Neural cell (in vitro differentiated cells): ENCODE data around the gene SRSF1. TPM values are rescaled to one million over a fixed set of nuclear protein-coding genes. Genes with fewer than 3 reads are reported as not detected.
A peak's percentile ranks its signal among the peaks of the same experiment; 100 is the strongest.

ENCODE experiments used
- H2AFZ ChIP-seq: fragments of 200-600, 300-800 bp; sonication (generic), shearing (Covaris generic); 2 replicates; pipeline ENCODE4 v1.6.0; 2014; ENCODE audit warnings: low read depth, mild to moderate bottlenecking, antibody characterized with exemption, low read length, moderate library complexity
- H3F3A ChIP-seq: fragments of 200-600 bp; shearing (Covaris generic); 2 replicates; pipeline ENCODE4 v1.6.1; 2016; ENCODE audit warnings: mild to moderate bottlenecking, moderate library complexity, mixed read lengths, antibody characterized with exemption, low read length; ENCODE audit not compliant: insufficient read depth, poor library complexity, severe bottlenecking
- H3K27ac ChIP-seq: fragments of 200-600, 300-800 bp; sonication (generic), shearing (Covaris generic); 2 replicates; pipeline ENCODE4 v1.5.1; 2014; ENCODE audit warnings: mild to moderate bottlenecking, low read length, moderate library complexity
- H3K27me3 ChIP-seq: fragments of 300-800, 200-600 bp; sonication (generic), shearing (Covaris generic); 2 replicates; pipeline ENCODE4 v1.6.0; 2014; ENCODE audit warnings: mild to moderate bottlenecking, low read depth, low read length, moderate library complexity; ENCODE audit not compliant: insufficient read depth
- H3K36me3 ChIP-seq: fragments of 300-800, 200-600 bp; sonication (generic), shearing (Covaris generic); 2 replicates; pipeline ENCODE4 v1.5.1; 2014; ENCODE audit warnings: mild to moderate bottlenecking, antibody characterized with exemption, low read length, moderate library complexity; ENCODE audit not compliant: insufficient read depth
- H3K4me2 ChIP-seq: fragments of 300-800, 200-600 bp; sonication (generic), shearing (Covaris generic); 2 replicates; pipeline ENCODE4 v1.6.0; 2014; ENCODE audit warnings: mild to moderate bottlenecking, low read length
- H3K4me3 ChIP-seq: fragments of 300-800, 200-600 bp; sonication (generic), shearing (Covaris generic); 2 replicates; pipeline ENCODE4 v1.5.1; 2014; ENCODE audit warnings: mild to moderate bottlenecking, low read length, moderate library complexity
- H3K79me2 ChIP-seq: fragments of 200-600 bp; shearing (Covaris generic); replicated peaks from 2 replicates; pipeline ENCODE4 v1.6.0; 2014; ENCODE audit warnings: mild to moderate bottlenecking, low read length, moderate library complexity; ENCODE audit not compliant: insufficient read depth
- H3K9ac ChIP-seq: fragments of 300-800, 200-600 bp; sonication (generic), shearing (Covaris generic); 2 replicates; pipeline ENCODE4 v1.6.1; 2016; ENCODE audit warnings: mild to moderate bottlenecking, low read length, mixed read lengths
- H3K9me2 ChIP-seq: fragments of 200-600 bp; shearing (Covaris generic); 2 replicates; pipeline ENCODE4 v1.6.1; 2016; ENCODE audit warnings: mild to moderate bottlenecking, low read length, mixed read lengths; ENCODE audit not compliant: insufficient read depth
- H3K9me3 ChIP-seq: fragments of 200-600, 300-800 bp; sonication (generic), shearing (Covaris generic); 2 replicates; pipeline ENCODE4 v1.6.1; 2016; ENCODE audit warnings: mild to moderate bottlenecking, mixed run types, low read length, moderate library complexity, mixed read lengths
- H4K20me1 ChIP-seq: fragments of 200-600 bp; shearing (Covaris generic); 2 replicates; pipeline ENCODE4 v1.6.1; 2016; ENCODE audit warnings: mild to moderate bottlenecking, mixed run types; ENCODE audit not compliant: insufficient read depth
- EP300 ChIP-seq: fragments of 450-650 bp; conservative IDR thresholded peaks from 2 replicates; pipeline ENCODE4 v1.6.1; 2014; ENCODE audit warnings: antibody characterized with exemption, mild to moderate bottlenecking, moderate library complexity; ENCODE audit not compliant: poor library complexity, severe bottlenecking
- EZH2 ChIP-seq: fragments of 200-600, 300-800 bp; shearing (Covaris generic), sonication (generic); IDR thresholded peaks from 2 replicates; pipeline ENCODE4 v1.6.1; 2014; ENCODE audit warnings: antibody characterized with exemption, low read length, borderline replicate concordance, mild to moderate bottlenecking; ENCODE audit not compliant: insufficient read depth, poor library complexity, severe bottlenecking
- MXI1 ChIP-seq: fragments of 450-650 bp; conservative IDR thresholded peaks from 2 replicates; pipeline ENCODE4 v1.6.1; 2014; ENCODE audit warnings: antibody characterized with exemption, mild to moderate bottlenecking; ENCODE audit not compliant: poor library complexity, severe bottlenecking
- POLR2AphosphoS5 ChIP-seq: IDR thresholded peaks from 2 replicates; pipeline ENCODE4 v1.6.1; 2012
- RAD21 ChIP-seq: fragments of 450-650 bp; conservative IDR thresholded peaks from 2 replicates; pipeline ENCODE4 v1.6.1; 2014; ENCODE audit warnings: antibody characterized with exemption, mild to moderate bottlenecking, moderate library complexity
- SMC3 ChIP-seq: fragments of 450-650 bp; conservative IDR thresholded peaks from 2 replicates; pipeline ENCODE4 v1.6.1; 2014; ENCODE audit warnings: antibody characterized with exemption, mild to moderate bottlenecking, moderate library complexity; ENCODE audit not compliant: poor library complexity
- TAF1 ChIP-seq: IDR thresholded peaks from 2 replicates; pipeline ENCODE4 v1.6.1; 2012; ENCODE audit warnings: low read depth
- polyA plus RNA-seq: library from polyadenylated mRNA; depleted of rRNA; stranded (reverse); fragments of >200 nt; gene quantifications from 2 replicates; pipeline ENCODE4 v1.2.3, GENCODE V29; 2014
- TF ChIP-seq, protein P1 (sequence below): IDR thresholded peaks from 2 replicates; pipeline ENCODE4 v1.6.1; 2012; ENCODE audit warnings: borderline replicate concordance
- TF ChIP-seq, protein P2 (sequence below): fragments of 450-650 bp; IDR thresholded peaks from 2 replicates; pipeline ENCODE4 v1.5.1; 2014; ENCODE audit warnings: antibody characterized with exemption, mild to moderate bottlenecking, moderate library complexity; ENCODE audit not compliant: poor library complexity, severe bottlenecking

Gene SRSF1
- polyA plus RNA-seq, 1 donor from 2014 or later: 380 TPM

DNA sequence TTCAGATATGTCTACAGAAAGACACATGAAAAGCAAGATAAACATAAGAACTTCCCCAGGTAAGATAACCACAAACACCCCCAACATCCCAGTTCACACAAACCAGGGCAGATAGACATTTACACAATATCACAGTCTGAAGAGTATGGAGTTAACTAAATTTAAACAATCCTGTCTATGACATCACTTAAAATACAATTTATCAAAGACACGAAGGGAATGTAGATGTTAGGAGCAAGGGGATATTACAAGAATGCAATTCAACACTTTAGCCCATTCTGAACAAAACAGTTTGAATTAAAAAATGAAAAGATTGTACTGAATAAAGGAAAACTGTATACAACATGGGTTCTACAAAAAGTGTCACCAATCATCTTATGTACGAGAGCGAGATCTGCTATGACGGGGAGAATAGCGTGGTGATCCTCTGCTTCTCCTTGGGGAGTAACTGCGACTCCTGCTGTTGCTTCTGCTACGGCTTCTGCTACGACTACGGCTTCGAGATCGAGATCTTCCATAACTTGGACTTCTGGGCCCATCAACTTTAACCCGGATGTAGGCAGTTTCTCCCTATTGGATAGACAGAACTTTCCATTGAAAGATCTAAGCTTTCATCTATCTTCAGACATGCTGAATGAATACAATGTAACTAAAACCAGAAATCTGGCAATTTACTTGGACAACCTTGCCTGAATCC lies 1.9 kb downstream of the SRSF1 start:
- H3K9me3 ChIP-seq: no peaks in the 10 kb centered on the region
- peaks cover 6% of the 10 kb centered on the region for H4K20me1 ChIP-seq
- peaks cover 52% of the 10 kb centered on the region for H3K79me2 ChIP-seq
- H2AFZ ChIP-seq: no peak overlapping the region
- H3K27me3 ChIP-seq: no peaks in the 10 kb centered on the region
- H3K4me3 ChIP-seq: peak overlapping the region; percentile 93
- H3K27ac ChIP-seq: no peak overlapping the region
- H3K4me2 ChIP-seq: peak overlapping the region; percentile 88
- H3K9me2 ChIP-seq: no peaks in the 10 kb centered on the region
- TF ChIP-seq EZH2 (no peak), EP300 (no peak), SMC3 (no peak), RAD21 (no peak), MXI1 (no peak), POLR2AphosphoS5 (no peak), TAF1 (no peak)
- TF ChIP-seq, protein P1, sequence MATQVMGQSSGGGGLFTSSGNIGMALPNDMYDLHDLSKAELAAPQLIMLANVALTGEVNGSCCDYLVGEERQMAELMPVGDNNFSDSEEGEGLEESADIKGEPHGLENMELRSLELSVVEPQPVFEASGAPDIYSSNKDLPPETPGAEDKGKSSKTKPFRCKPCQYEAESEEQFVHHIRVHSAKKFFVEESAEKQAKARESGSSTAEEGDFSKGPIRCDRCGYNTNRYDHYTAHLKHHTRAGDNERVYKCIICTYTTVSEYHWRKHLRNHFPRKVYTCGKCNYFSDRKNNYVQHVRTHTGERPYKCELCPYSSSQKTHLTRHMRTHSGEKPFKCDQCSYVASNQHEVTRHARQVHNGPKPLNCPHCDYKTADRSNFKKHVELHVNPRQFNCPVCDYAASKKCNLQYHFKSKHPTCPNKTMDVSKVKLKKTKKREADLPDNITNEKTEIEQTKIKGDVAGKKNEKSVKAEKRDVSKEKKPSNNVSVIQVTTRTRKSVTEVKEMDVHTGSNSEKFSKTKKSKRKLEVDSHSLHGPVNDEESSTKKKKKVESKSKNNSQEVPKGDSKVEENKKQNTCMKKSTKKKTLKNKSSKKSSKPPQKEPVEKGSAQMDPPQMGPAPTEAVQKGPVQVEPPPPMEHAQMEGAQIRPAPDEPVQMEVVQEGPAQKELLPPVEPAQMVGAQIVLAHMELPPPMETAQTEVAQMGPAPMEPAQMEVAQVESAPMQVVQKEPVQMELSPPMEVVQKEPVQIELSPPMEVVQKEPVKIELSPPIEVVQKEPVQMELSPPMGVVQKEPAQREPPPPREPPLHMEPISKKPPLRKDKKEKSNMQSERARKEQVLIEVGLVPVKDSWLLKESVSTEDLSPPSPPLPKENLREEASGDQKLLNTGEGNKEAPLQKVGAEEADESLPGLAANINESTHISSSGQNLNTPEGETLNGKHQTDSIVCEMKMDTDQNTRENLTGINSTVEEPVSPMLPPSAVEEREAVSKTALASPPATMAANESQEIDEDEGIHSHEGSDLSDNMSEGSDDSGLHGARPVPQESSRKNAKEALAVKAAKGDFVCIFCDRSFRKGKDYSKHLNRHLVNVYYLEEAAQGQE: no peak
- TF ChIP-seq, protein P2, sequence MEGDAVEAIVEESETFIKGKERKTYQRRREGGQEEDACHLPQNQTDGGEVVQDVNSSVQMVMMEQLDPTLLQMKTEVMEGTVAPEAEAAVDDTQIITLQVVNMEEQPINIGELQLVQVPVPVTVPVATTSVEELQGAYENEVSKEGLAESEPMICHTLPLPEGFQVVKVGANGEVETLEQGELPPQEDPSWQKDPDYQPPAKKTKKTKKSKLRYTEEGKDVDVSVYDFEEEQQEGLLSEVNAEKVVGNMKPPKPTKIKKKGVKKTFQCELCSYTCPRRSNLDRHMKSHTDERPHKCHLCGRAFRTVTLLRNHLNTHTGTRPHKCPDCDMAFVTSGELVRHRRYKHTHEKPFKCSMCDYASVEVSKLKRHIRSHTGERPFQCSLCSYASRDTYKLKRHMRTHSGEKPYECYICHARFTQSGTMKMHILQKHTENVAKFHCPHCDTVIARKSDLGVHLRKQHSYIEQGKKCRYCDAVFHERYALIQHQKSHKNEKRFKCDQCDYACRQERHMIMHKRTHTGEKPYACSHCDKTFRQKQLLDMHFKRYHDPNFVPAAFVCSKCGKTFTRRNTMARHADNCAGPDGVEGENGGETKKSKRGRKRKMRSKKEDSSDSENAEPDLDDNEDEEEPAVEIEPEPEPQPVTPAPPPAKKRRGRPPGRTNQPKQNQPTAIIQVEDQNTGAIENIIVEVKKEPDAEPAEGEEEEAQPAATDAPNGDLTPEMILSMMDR: no peak
- H3F3A ChIP-seq: peaks cover 12% of the 10 kb centered on the region
- H3K9ac ChIP-seq: peak overlapping the region; percentile 100
- peaks cover 6% of the 10 kb centered on the region for H3K36me3 ChIP-seq

DNA sequence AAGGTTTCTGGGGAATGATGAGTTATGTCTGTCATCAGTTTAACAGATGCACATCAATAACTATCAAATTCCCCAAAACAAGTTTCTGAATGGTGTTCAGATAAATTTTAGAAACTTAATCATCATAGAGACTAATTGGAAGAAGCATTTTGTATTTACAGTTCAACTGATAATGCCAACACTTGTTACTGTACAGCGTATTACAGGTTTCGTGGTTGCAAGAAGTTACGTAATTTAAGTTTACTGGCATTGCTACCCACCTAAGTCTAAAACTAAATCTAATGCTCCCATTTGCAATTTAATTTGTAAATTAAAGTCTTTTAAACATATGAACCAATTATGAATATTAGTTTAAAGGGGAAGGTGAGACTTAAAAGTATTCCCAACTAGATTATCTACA lies 3.0 kb downstream of the SRSF1 start:
- H3K27ac ChIP-seq: no peak overlapping the region
- peaks cover 50% of the 10 kb centered on the region for H3K79me2 ChIP-seq
- H4K20me1 ChIP-seq: peaks cover 6% of the 10 kb centered on the region
- H3K9me3 ChIP-seq: no peaks in the 10 kb centered on the region
- H3F3A ChIP-seq: peaks cover 12% of the 10 kb centered on the region
- no peaks in the 10 kb centered on the region for H3K27me3 ChIP-seq
- H3K36me3 ChIP-seq: peaks cover 6% of the 10 kb centered on the region
- TF ChIP-seq EZH2 (no peak), RAD21 (no peak), TAF1 (no peak), MXI1 (no peak), SMC3 (no peak), POLR2AphosphoS5 (no peak), EP300 (no peak)
- TF ChIP-seq, protein P2: no peak
- TF ChIP-seq, protein P1: no peak
- no peaks in the 10 kb centered on the region for H3K9me2 ChIP-seq
- no peak overlapping the region for H2AFZ ChIP-seq
- H3K4me3 ChIP-seq: peak overlapping the region; percentile 93
- H3K4me2 ChIP-seq: no peak overlapping the region
- H3K9ac ChIP-seq: no peak overlapping the region
